HEK293T (cell line): Measurements from ENCODE around the gene TNFRSF17.

Source experiments
- ARNT ChIP-seq: fragments of 450-650 bp; IDR thresholded peaks from 2 replicates; pipeline ENCODE4 v1.6.1; 2017; ENCODE audit warnings: mild to moderate bottlenecking
- FOXA1 ChIP-seq: fragments of 450-650 bp; IDR thresholded peaks from 2 replicates; pipeline ENCODE4 v1.6.1; 2016; ENCODE audit warnings: mild to moderate bottlenecking
- FOXK2 ChIP-seq: fragments of 450-650 bp; IDR thresholded peaks from 2 replicates; pipeline ENCODE4 v1.6.1; 2016; ENCODE audit warnings: mild to moderate bottlenecking
- NFRKB ChIP-seq: fragments of 450-650 bp; IDR thresholded peaks from 2 replicates; pipeline ENCODE4 v1.6.1; 2016; ENCODE audit warnings: mild to moderate bottlenecking, moderate library complexity

DNA sequence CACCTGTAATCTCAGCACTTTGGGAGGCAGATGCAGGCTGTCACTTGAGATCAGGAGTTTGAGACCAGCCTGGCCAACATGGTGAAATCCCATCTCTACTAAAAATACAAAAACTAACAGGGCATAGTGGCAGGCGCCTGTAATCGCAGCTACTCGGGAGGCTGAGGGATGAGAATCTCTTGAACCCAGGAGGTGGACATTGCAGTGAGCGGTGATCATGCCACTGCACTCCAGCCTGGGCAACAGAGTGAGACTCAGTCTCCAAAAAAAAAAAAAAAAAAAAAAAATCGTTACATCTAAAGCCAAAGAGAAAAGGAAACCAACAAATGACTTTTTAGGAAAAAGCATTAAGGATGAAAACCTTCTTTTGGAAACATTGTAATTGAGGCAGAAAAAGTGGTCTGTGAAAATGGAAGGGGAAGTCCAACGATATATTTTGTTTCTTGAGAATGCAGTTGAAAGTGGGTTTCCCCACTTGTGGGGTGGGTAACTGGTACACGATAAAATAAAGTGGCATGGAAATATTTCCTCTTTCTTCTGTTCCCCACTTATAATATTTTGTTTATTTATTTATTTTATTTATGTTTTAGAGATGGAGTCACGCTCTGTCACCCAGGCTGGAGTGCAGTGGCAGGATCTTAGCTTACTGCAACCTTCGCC lies 14.1 kb downstream of the TNFRSF17 start:
- TF ChIP-seq NFRKB (no peak), FOXA1 (no peak), FOXK2 (no peak), ARNT (no peak)
